ENCODE results near the gene GAS7.

GAS7 gene

GRCh38 chr17:9899280-9900043 is 298.9 kb downstream of the GAS7 start:
- no peak overlapping the region for H3K4me3 ChIP-seq (ENCODE audit: low read depth, low read length)
- ChIA-PET POLR2A (interaction anchor here (0.6 kb wide), 1 partner anchor 11 kb away, joined by 3 read pairs; no protein-coding TSS in a partner anchor), CTCF (interaction anchor here (1.1 to 1.4 kb wide), 2 partner anchors 20 to 27 kb away, joined by 3 to 4 read pairs; no protein-coding TSS in a partner anchor)
- TF ChIP-seq, protein P1, sequence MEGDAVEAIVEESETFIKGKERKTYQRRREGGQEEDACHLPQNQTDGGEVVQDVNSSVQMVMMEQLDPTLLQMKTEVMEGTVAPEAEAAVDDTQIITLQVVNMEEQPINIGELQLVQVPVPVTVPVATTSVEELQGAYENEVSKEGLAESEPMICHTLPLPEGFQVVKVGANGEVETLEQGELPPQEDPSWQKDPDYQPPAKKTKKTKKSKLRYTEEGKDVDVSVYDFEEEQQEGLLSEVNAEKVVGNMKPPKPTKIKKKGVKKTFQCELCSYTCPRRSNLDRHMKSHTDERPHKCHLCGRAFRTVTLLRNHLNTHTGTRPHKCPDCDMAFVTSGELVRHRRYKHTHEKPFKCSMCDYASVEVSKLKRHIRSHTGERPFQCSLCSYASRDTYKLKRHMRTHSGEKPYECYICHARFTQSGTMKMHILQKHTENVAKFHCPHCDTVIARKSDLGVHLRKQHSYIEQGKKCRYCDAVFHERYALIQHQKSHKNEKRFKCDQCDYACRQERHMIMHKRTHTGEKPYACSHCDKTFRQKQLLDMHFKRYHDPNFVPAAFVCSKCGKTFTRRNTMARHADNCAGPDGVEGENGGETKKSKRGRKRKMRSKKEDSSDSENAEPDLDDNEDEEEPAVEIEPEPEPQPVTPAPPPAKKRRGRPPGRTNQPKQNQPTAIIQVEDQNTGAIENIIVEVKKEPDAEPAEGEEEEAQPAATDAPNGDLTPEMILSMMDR (IDR thresholded peaks at IDR 0.05; ENCODE audit: insufficient read depth, low read length, missing control alignments): no peak
- no peak for DNase-seq (ENCODE audit: low read depth, low spot score)

DNA sequence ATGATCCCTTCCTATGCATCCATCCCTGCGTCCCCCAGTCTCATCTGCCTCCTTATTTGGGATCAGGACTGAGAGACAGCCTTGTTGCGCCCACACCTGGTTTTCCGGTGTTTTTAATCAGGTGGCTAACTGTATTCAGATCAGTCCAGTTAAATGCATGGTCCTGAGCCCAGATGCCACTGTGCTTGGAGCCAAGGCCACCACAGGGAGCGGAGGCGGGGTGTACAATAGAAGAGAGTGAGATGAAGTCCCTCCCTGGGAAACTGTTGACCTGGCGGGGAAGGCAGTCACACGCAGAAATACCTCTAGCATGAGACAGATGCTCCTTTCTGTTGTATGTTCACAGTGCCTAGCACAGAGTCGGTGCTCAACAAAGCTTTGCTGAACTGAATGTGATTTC is 299.6 kb downstream of the GAS7 start:
- POLR2A ChIA-PET: no interaction called here
- DNase-seq (ENCODE audit: low read depth, low spot score): no peak
- CTCF ChIA-PET: interaction anchor here (1.1 to 1.4 kb wide), 3 partner anchors 10 to 27 kb away, joined by 3 to 4 read pairs (median 3); no protein-coding TSS in a partner anchor
- H3K4me3 ChIP-seq (ENCODE audit: low read depth, low read length): no peak overlapping the region
- TF ChIP-seq, protein P1 (IDR thresholded peaks at IDR 0.05; ENCODE audit: insufficient read depth, low read length, missing control alignments): no peak

- CTCF ChIA-PET: interaction anchor here (1.2 kb wide), 1 partner anchor 11 kb away, joined by 3 read pairs; no protein-coding TSS in a partner anchor
- DNase-seq (ENCODE audit: low read depth, low spot score): no peak
- POLR2A ChIA-PET: no interaction called here
- TF ChIP-seq, protein P1 (IDR thresholded peaks at IDR 0.05; ENCODE audit: insufficient read depth, low read length, missing control alignments): no peak
- H3K4me3 ChIP-seq (ENCODE audit: low read depth, low read length): no peak overlapping the region
These were observed 300.9 kb downstream of the GAS7 start for GRCh38 chr17:9897372-9897968.

DNA sequence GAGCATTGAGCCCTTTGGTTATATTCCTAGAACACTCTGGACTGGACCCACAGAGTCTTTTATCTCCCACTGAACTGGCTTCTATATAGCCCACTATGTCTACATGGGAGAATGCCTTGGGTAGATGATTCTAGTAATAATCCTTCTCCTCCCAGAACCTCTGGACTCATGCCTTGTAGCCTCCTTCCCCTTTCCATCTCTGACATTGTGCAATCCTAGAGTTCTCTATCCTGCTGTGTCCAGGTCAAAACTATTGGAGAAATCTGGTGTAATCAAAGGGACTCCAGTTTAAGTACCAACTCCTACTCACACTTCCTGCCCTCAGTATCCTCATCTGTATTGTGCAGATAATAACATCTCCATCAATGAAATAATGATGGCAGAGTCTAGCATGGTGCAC is 302.5 kb downstream of the GAS7 start:
- POLR2A ChIA-PET: no interaction called here
- CTCF ChIA-PET: interaction anchor here (0.6 kb wide), 1 partner anchor 83 kb away, joined by 3 read pairs; no protein-coding TSS in a partner anchor

GRCh38 chr17:9894231-9894630 is 304.2 kb downstream of the GAS7 start:
- POLR2A ChIA-PET: no interaction called here
- CTCF ChIA-PET: no interaction called here
- no peak for DNase-seq (ENCODE audit: low read depth, low spot score)

More for the DNA sequence above, 302.5 kb downstream of the GAS7 start:
- no peak for DNase-seq (ENCODE audit: low read depth, low spot score)
- H3K4me3 ChIP-seq (ENCODE audit: low read depth, low read length): no peak overlapping the region
- TF ChIP-seq, protein P1 (IDR thresholded peaks at IDR 0.05; ENCODE audit: insufficient read depth, low read length, missing control alignments): no peak

More at GRCh38 chr17:9894231-9894630, 304.2 kb downstream of the GAS7 start:
- TF ChIP-seq, protein P1 (IDR thresholded peaks at IDR 0.05; ENCODE audit: insufficient read depth, low read length, missing control alignments): no peak
- no peak overlapping the region for H3K4me3 ChIP-seq (ENCODE audit: low read depth, low read length)
